ENCODE measurements around the gene RFX8. TPM values are rescaled to one million over a fixed set of nuclear protein-coding genes. Genes with fewer than 3 reads are reported as not detected.

The RFX8 gene
- total RNA-seq, 2 donors from 2014 or later = not detected

DNA sequence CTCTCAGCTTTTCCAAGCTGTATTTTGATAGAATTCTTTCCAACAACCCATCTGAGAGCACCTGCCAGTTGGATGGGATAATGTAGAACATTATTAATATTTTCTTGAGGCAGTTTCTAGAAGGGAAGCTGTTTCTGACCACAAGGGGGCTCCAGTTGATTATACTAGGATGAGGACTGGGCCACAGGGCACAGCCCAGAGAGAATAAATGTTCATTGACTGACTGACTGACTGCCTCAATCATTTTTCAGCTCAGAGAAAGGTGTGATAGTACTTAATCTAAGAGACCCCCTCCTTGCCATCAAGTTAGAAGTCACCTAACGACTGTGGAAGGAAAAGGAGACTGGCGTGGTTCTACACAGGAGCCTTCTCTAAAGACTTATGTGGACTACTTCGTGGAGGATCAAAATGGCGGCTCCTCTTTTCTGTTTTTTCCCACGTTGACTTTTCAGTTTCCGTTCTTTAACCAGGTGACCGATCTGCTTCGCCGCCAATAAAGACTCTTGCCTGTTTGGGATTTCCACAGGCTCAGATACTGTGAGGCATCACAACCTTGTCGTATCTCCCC lies 55.7 kb downstream of the RFX8 start:
- intact Hi-C loops (cut with DNase I) = loop anchor here (5.0 to 10.0 kb wide), 3 partner anchors 276 to 416 kb away; partner anchors contain the start of gene MAP4K4 (in 1 of the 2)
- peak; percentile 59 for DNase-seq
- ATAC-seq = peak; percentile 65 to 83

DNA sequence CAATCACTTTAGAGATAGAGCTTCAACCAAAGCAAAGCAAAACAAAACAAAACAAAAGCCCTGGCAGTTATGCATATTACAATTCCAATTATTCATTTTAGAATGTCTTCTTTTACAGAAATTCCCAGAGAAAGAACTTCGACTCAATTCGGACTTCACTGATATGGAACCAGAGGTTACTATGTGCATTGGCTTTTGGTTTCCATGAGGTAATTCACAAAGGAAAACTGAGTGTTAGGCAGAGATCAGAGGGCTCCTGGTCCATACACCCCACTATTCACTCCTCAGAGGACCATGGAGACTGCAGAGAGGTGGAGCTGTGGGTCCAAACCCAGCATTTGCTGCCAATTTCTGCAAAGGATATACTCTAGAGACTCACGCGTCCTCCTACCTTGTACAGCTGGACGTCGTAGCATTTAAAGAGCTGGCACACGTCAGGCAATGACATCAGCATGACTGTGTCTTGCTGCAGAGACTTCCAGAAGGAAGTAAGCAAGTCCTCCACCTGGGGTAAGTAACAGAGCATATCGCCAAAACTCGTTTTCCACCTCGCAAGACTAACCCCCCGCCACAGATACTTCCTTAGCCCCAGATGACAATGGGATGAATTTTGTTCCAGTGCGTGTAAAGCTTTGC lies 56.3 kb downstream of the RFX8 start:
- DNase-seq = no peak
- intact Hi-C loops (cut with DNase I) = loop anchor here (5.0 to 10.0 kb wide), 3 partner anchors 276 to 416 kb away; partner anchors contain the start of gene MAP4K4 (in 1 of the 2)
- peak in 1 of 2 donors; percentile 24 for ATAC-seq

DNA sequence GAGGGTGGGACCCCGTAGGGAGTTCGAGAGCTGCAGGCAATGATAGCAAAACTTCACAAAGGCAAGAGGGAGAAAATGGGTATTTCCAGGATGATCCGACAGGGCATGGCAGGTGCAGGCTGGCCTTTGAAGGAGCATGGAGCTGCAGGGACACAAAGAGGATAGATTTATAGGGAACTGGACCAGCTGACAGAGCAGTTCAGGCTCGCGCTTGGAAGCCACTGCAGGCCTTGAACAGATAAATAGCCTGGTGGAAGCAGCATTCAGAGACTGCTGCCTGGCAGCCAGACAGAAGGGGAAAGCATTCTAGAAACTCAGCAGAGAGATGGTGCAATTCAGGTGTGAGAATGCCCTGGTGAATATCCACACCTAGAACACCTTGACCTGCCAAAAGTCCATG lies 58.3 kb downstream of the RFX8 start:
- no peak for DNase-seq
- intact Hi-C loops (cut with DNase I) = loop anchor here (5.0 to 10.0 kb wide), 3 partner anchors 278 to 418 kb away; partner anchors contain the start of gene MAP4K4 (in 1 of the 2)
- ATAC-seq = no peak

DNA sequence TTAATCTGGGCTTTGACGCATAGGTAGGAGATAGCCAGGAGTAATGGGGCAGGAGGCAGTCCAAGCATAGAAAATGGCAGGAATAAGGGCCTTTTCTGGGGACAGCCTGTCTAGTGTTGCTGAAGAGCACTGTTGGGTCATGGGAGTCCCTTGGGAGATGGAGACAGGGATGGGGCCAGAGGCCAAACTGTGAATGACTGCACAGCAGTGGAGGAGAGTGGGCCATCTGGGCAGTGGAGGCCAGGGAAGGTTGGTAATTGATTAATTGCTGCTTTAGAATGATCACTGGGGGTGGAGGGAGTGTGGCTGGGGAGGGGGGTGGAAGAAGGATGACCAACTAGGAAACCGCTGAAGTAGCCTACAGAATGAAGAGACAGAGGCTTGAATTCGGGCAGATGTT lies 59.0 kb downstream of the RFX8 start:
- ATAC-seq (no peak), DNase-seq (no peak)
- intact Hi-C loops (cut with DNase I) = loop anchor here (5.0 to 10.0 kb wide), 3 partner anchors 279 to 419 kb away; partner anchors contain the start of gene MAP4K4 (in 1 of the 2)

DNA sequence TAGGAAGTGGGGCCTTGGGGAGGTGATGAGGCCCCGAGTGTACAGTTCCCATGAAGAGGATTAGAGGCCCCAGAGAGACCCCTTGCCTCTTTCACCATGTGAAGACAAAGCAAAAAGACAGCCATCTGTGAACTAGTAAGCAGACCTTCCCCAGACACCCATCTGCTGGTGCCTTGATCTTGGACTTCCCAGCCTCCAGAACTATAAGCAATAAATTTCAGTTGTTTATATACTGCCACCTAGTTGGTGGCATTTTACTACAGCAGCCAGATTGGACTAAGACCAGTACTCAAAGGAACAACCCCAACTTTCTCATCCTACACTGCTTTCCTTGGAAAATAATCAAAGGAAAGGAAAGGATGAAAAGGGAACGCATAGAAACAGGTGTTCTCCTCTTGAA lies 59.7 kb downstream of the RFX8 start:
- intact Hi-C loops (cut with DNase I) = loop anchor here (5.0 to 10.0 kb wide), 3 partner anchors 280 to 420 kb away; partner anchors contain the start of gene MAP4K4 (in 1 of the 2)
- no peak for DNase-seq
- no peak for ATAC-seq

DNA sequence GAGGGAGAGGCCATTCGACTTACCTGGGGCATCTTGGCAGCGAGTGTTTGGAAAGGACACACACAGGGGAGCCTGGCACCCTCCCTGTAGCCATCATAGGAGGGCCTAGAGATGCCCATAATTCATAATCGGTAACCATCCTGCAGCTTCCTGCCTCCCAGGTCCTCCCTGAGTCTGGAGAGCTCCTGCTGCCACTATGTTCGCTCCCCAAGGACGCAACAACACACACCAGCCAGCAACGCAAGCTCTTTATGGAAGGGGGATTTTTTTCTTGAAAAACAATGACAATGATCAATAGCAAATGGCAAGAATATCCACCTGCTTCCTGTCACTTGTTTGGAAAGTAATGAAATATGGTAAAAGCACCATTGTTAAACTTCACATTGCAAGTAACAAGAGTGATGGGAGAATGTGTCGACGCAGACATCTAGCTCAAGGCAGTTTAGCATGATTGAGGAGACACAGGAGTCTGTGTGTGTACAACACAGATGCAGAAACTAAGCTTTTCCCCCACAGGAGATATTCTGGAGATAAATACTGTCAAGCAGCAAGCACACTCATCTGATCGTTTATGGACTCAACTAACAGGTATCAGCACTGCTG lies 62.7 kb downstream of the RFX8 start:
- ATAC-seq (no peak), DNase-seq (no peak)
- intact Hi-C loops (cut with DNase I) = loop anchor here (10.0 kb wide), 2 partner anchors 283 to 423 kb away; partner anchors contain the start of gene MAP4K4 (in 1 of the 2)

DNA sequence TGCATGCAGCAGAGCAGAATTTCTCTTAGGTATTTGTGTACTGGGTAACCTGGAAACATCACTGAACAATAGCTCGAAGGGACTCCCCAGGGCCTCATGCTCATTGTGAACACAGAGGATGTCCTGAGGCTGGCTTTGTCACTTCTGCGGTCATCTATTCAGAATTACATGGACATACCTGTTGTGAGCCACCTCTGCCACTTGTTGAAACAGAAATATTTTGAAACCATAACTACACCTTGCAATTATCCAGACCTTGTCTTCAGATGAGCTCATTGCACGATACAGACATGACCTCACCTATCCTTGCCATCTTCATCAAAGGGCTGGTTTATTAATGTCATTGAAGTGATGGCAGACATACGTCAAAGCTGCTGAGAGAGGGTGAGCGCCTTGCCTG lies 64.2 kb downstream of the RFX8 start:
- intact Hi-C loops (cut with DNase I) = loop anchor here (10.0 kb wide), 2 partner anchors 284 to 424 kb away; partner anchors contain the start of gene MAP4K4 (in 1 of the 2)
- ATAC-seq = no peak

DNA sequence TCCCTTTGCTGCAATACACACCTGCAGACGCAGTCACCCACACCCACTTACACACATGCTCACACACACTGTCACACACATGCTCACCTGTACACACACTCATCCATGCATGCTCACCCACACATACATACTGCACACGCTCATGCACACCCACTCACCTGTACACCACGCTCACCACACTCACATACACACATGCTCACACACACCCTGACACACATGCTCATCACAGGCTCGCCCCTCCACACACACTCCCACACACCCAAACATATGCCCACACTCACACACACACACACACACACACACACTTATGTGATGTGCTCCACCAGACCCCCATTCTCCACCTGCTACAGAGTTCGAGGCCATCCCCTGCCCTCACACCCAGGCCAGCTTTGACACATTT lies 64.8 kb downstream of the RFX8 start:
- ATAC-seq (no peak), DNase-seq (no peak)
- intact Hi-C loops (cut with DNase I) = loop anchor here (10.0 kb wide), 2 partner anchors 285 to 425 kb away; partner anchors contain the start of gene MAP4K4 (in 1 of the 2)

More for the DNA sequence above, 64.2 kb downstream of the RFX8 start:
- DNase-seq = no peak

DNA sequence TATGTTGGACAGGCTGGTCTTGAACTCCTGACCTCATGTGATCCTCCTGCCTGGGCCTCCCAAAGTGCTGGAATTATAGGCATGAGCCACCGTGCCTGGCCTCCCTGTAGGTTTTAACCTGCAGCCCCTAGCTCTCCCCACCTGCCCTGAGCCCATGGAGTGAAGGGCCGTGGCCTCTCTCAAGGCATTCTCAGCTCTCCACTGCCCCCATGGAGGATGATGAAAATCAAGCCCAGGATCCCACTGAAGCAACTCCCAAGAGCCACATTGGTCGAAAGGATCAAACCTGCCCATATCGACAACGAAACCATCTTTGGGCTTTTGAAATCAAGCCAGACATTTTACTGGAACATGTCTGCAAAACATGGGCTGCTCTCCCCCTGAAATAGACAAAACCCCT lies 65.2 kb downstream of the RFX8 start:
- ATAC-seq (no peak), DNase-seq (no peak)
- intact Hi-C loops (cut with DNase I) = loop anchor here (10.0 kb wide), 2 partner anchors 285 to 425 kb away; partner anchors contain the start of gene MAP4K4 (in 1 of the 2)

DNA sequence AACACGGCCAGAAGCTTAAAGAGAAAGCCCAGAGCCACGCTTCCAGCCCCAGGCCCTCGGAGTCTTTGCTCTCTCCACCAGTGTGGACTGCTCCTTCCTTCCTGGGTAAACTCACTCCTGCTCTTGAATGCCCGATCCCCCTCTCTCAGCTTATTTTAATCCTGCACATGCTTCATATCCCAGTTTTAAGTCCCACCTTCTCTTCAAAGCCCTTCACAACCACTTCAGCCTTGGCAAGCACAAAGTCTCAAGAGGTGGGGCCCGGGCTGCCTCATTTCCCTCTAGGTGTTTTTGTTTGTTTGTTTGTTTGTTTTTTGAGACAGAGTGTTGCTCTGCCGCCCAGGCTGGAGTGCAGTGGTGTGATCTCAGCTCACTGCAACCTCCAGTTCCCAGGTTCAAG lies 66.0 kb downstream of the RFX8 start:
- DNase-seq (no peak), ATAC-seq (no peak)
- intact Hi-C loops (cut with DNase I) = no loop called here

DNA sequence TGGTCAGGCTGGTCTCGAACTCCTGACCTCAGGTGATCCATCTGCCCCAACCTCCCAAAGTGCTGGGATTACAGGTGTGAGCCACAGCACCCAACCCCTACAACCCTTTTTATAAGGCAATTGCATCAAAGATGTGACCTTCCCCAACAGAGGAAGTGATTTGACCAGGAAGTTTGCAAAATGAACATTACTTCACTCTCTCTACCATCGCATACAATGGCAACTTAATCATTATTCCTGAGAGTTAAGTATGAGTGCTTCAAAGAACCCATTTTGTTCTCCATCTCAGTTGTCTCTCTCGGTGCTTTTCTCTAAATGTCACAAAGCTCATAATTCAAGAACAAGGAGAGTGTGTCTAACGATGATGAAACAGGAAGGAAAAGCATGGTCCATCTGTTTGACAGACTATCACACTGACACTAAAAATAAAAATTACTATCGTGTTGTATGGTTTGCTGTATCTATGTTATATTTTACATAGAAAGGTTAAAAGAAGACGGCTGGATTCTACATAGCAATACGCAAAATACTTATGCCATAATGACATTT lies 69.5 kb downstream of the RFX8 start:
- no peak for ATAC-seq
- intact Hi-C loops (cut with DNase I) = no loop called here

DNA sequence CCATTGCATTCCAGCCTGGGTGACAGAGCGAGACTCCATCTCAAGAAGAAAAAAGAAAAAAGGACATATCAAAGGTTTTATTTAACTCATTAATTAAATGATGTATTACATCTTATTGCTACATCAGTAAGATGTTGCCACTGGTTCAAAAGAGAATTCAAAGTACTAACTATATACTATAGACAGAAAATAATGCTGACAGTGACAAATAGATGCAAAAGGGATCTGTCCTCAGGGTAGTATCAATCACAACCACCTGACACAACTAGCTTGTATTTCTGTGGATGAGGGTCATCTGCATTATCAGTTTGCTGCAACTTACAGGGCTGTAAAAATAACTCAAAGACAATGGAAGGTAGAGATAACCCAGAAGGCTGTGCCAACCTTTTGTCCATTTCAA lies 71.2 kb downstream of the RFX8 start:
- intact Hi-C loops (cut with DNase I) = no loop called here
- ATAC-seq = no peak
- no peak for DNase-seq

More for the DNA sequence above, 69.5 kb downstream of the RFX8 start:
- DNase-seq = no peak

DNA sequence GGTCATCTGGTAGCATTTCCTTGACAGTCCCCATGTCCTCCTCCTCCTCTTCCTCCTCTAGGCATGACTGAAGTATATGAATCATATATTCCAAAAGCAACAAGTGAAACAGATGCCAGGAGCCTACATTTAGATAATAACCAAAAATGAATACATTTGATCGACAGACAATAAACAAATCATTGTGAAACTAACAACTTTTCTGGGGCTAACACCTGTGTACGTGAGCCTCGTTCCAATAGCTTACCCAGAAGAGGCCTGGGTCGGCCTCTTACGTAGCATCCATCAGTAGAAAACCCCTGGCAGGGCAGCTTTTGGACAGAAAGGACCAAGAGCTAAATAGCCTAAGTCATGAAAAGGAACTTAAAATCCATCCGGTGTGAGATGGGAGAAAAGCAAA lies 72.3 kb downstream of the RFX8 start:
- DNase-seq (no peak), ATAC-seq (no peak)
- intact Hi-C loops (cut with DNase I) = no loop called here

DNA sequence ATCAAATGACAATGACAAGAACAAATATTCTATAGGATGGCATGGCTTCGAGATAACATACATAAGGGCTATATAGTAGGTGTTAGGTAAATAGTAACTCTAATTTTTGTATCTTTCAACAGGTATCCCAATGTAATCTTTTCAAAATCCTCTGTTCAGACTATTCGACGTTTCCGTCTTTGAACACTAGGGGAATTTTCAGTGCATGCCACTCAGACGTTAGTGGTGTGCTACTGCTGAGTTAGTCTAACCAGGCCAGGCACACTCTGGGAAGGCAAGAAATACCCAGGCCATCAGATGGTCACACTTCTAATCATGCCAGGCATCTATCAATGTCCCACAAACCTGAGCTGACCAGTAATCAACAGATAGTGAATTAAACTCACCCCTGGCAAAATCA lies 73.0 kb downstream of the RFX8 start:
- intact Hi-C loops (cut with DNase I) = no loop called here
- DNase-seq (no peak), ATAC-seq (no peak)

DNA sequence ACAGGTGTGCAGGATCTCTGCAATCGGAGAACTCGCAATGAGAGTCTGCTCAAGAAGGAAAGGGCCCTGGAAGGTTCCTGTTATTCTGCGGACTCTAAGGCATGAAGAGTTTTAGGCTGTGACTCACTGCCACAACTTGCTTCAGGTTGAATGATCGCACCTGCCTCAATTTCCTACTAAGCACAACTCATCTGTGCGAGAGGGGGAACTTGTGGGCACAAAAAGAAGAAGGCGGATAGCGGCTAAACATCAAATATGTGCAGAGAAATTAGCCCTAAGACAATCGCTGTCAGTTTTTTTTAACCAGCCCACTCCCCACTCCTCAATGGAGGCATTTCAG lies 73.6 kb downstream of the RFX8 start:
- intact Hi-C loops (cut with DNase I) = no loop called here
- DNase-seq = no peak
- no peak for ATAC-seq

DNA sequence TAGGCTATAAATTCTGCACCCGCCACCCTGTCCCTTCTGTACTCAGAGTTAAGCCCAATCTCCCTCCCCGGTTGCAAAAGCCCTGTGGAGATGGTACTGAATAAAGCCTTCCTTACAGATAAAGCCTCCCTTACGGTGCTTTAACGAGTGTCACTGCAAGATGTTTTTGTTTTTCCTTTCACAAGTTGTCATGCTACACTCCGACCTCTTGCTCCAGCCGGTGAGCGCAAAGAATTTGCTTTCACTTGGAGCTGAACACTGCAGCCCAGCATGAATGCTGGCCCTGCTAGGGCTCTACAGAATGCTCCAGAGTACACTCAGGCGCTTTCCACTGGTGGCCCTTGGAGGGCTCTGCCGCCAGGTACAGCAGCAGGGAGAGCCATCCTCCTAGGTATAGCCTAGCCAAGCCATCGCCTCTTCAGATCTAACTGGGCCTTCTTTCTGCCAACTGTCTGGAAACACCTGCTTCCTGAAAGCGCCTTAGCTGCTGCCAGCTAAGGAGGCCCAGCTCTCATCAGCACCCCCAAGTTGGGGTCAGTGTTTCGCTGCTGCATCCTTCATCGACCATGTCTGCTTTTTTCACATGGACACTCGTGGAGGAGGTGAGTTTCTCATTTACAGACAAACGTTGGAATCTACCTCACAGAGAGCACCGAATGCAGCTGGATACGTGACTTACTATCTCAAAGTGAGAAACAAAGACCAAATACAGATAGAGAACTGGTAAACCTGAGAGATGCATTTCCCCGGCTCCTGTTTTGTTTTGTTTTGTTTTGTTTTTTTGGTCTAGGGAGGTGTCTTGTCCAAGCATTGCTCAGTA lies 74.2 kb downstream of the RFX8 start:
- ATAC-seq = no peak
- intact Hi-C loops (cut with DNase I) = no loop called here
- DNase-seq = no peak

DNA sequence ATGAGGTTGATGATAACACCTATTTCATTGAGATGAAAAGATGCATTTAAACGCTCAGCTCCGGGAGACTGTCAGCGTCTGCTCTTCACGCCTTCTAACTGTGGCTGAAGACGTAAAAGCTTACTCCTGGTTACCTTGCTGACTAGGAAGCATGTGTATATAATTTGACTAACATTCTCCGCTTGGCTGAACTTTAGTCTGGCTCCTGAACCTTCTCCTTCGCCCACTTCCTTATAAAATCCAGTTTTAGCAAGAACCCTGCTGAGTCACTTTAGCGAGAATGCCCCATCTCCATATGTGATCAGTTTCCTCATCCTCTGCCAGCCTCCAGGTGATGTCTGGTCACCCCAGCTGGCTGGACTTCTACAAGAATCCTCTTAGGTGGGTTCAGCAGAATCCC lies 74.9 kb downstream of the RFX8 start:
- DNase-seq (no peak), ATAC-seq (no peak)
- intact Hi-C loops (cut with DNase I) = no loop called here

DNA sequence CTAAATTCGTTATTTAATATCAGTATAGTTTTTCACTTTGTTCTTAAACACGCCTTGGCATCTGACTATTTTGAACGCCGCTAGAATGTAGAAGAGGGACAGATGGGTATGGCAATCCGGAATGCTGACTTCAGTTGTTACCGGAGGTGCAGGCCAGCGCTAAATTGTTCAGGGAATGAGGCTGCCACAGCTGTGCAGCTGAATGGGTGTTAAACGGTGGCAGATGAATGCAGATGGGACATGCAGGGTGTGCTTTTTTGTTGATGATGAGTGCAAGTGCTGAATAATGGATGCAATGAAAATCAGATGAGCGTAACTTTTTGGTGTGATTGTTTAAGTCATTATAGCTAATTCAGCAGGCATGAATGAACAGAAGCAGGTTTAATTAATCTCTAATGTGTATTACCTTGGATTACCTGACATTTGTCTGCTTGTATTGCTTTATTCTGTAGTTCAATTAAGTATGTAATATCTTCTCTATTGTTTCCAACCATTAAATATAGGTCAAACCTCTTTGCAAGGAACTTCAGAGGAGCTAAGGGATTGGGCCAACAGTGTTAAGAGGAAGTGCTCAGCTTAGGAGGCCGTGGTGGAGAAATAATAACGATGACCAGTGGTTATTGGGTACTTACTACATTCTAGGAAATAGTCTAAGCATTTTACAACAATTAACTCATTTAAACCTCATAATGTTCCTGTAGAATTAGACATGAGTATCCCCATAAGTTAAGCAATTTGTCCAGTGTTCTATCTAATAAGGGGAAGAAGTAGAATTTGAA lies 75.7 kb downstream of the RFX8 start:
- ATAC-seq = no peak
- no peak for DNase-seq
- intact Hi-C loops (cut with DNase I) = no loop called here
